GM13977 (cell line): Measurements from ENCODE around the gene SLC6A17.

Experiments
- DNase-seq: peaks from one replicate; pipeline ENCODE4 v3.0.0; 2012; ENCODE audit warnings: low spot score
- CTCF ChIP-seq: IDR thresholded peaks from 2 replicates; pipeline ENCODE4 v1.5.1; 2012; ENCODE audit warnings: mild to moderate bottlenecking, control low read depth; ENCODE audit not compliant: insufficient read depth; ENCODE audit errors: extremely low read depth, missing control alignments
- in situ Hi-C: fragments of 300-500 bp; cut with MboI; formaldehyde crosslinking; loops from one replicate; pipeline ENCODE4 v1.12.0; 2022; ENCODE audit warnings: low sequenced_read_pairs, low pct_unique_long_range_greater_than_20kb, mixed read lengths, inconsistent platforms; ENCODE audit not compliant: unreplicated experiment

Gene SLC6A17

GRCh38 chr1:110210604-110211495 lies 60.6 kb downstream of the SLC6A17 start:
- in situ Hi-C loops = no loop called here
- no peak for TF ChIP-seq CTCF
- peak; percentile 61 for DNase-seq

GRCh38 chr1:110211496-110212168 lies 61.3 kb downstream of the SLC6A17 start:
- DNase-seq = no peak
- in situ Hi-C loops = no loop called here
- no peak for TF ChIP-seq CTCF

- no peak for TF ChIP-seq CTCF
- no peak for DNase-seq
- in situ Hi-C loops = no loop called here
Measured at GRCh38 chr1:110212169-110213142, 62.2 kb downstream of the SLC6A17 start.

- DNase-seq = no peak
- in situ Hi-C loops = no loop called here
- TF ChIP-seq CTCF = no peak
Measured at GRCh38 chr1:110213143-110213540, 62.8 kb downstream of the SLC6A17 start.

GRCh38 chr1:110214454-110215404 lies 64.4 kb downstream of the SLC6A17 start:
- TF ChIP-seq CTCF = no peak
- in situ Hi-C loops = no loop called here
- DNase-seq = no peak
